Transverse colon (tissue), 4 donors: ENCODE results near the gene SLC5A9. TPM values are rescaled to one million over a fixed set of nuclear protein-coding genes. Genes with fewer than 3 reads are reported as not detected.

Experiments
- DNase-seq: peaks from one replicate; pipeline ENCODE4 v3.0.0-alpha.2; 2019
- H3K27ac ChIP-seq, 4 donors: fragments of 200-600 bp; sonication (generic); 2 replicates each; pipeline ENCODE4 v1.5.1; 2016 to 2018; ENCODE audit warnings: inconsistent platforms in 4 of 4
- H3K27me3 ChIP-seq: fragments of 200-600 bp; sonication (generic); 2 replicates; pipeline ENCODE4 v1.5.1; 2017; ENCODE audit warnings: inconsistent platforms
- H3K36me3 ChIP-seq, 4 donors: fragments of 200-600 bp; sonication (generic); 2 replicates each; pipeline ENCODE4 v1.5.1; 2017 to 2019; ENCODE audit warnings: inconsistent platforms in 4 of 4
- H3K4me1 ChIP-seq, 4 donors: fragments of 200-600 bp; sonication (generic); 2 replicates each; pipeline ENCODE4 v1.5.1; 2017 to 2020; ENCODE audit warnings: inconsistent platforms in 4 of 4
- H3K4me3 ChIP-seq, 4 donors: fragments of 200-600 bp; sonication (generic); 1 replicate in 1 of 4; 2 replicates in 3 of 4; pipeline versions ENCODE4 v1.5.1 to v1.6.1; 2017 to 2019; ENCODE audit warnings: inconsistent platforms in 4 of 4
- H3K9me3 ChIP-seq, 2 donors: fragments of 200-600 bp; sonication (generic); 2 replicates each; pipeline ENCODE4 v1.5.1; 2017 to 2019; ENCODE audit warnings: inconsistent platforms in 2 of 2
- CTCF ChIP-seq, 5 experiments: fragments of 200-600 bp in 3 of 5; fragments of 450-650 bp in 2 of 5; sonication (generic) in 3 of 5; IDR thresholded peaks; 1 replicate in 2 of 5; 2 replicates in 3 of 5; pipeline ENCODE4 v1.5.1; 2016 to 2017; ENCODE audit warnings: antibody characterized with exemption in 5 of 5, inconsistent platforms in 3 of 5, mild to moderate bottlenecking in 2 of 5, moderate library complexity in 1 of 5
- EP300 ChIP-seq: sonication (generic); formaldehyde crosslinking; IDR thresholded peaks from one replicate; pipeline ENCODE4 v1.6.1; 2017; ENCODE audit warnings: antibody characterized with exemption, low read depth
- POLR2A ChIP-seq: fragments of 450-650 bp; IDR thresholded peaks from one replicate; pipeline ENCODE4 v1.6.1; 2016; ENCODE audit warnings: antibody characterized with exemption, mild to moderate bottlenecking, moderate library complexity
- POLR2AphosphoS5 ChIP-seq, 3 donors: sonication (generic); formaldehyde crosslinking; IDR thresholded peaks; one replicate each; pipeline ENCODE4 v1.6.1; 2016; ENCODE audit warnings: antibody characterized with exemption in 3 of 3
- WGBS, 2 donors: methylation state at CpG; one replicate each; pipeline ENCODE4 v1.1.5; 2018; ENCODE audit warnings: low coverage in 1 of 2; 5-methylcytosine and 5-hydroxymethylcytosine counted together
- in situ Hi-C, 4 donors: fragments of 200-750 bp; cut with MboI; loops; one replicate each; pipeline versions ENCODE4 v1.15.0 to v1.15.1; 2017; ENCODE audit warnings: low sequenced_read_pairs in 3 of 4, low pct_ligation_motif_present in 1 of 4, low pct_unique_long_range_greater_than_20kb in 1 of 4
- intact Hi-C: fragments of 100-400 bp; cut with DNase I; formaldehyde crosslinking; loops from one replicate; pipeline ENCODE4 v1.15.1; 2023; ENCODE audit warnings: low total_unique reads
- total RNA-seq, 4 donors: library from RNA; depleted of rRNA; stranded (reverse); fragments of >200 nt; gene quantifications; one replicate each; pipeline ENCODE4 v1.1.0, GENCODE V29; 2016

SLC5A9 gene
- total RNA-seq, 4 donors from 2014 or later, result 2.2 to 15.2 (median 3.0) TPM; not detected in 1

- intact Hi-C loops (no loop called here), in situ Hi-C loops (no loop called here)
- TF ChIP-seq POLR2AphosphoS5 (IDR thresholded peaks at IDR 0.05), result no peak
- no peak for TF ChIP-seq CTCF (IDR thresholded peaks at IDR 0.05)
- no peak for TF ChIP-seq POLR2A
- TF ChIP-seq EP300, result no peak
- H3K4me3 ChIP-seq, result no peak overlapping the region
- no peaks in the 10 kb centered on the region for H3K36me3 ChIP-seq
- no peaks in the 10 kb centered on the region for H3K4me1 ChIP-seq
- no peaks in the 10 kb centered on the region for H3K9me3 ChIP-seq
- DNase-seq, result no peak
- H3K27me3 ChIP-seq, result no peaks in the 10 kb centered on the region
- H3K27ac ChIP-seq, result no peak overlapping the region
- 82 to 83% methylated on average over 2 of the region's 2 CpGs for WGBS, 2 donors
These were observed 40.1 kb upstream of the SLC5A9 start for GRCh38 chr1:48182439-48182838.

GRCh38 chr1:48186306-48186839 lies 36.1 kb upstream of the SLC5A9 start:
- no peak overlapping the region for H3K27ac ChIP-seq
- H3K9me3 ChIP-seq, result peaks cover 0 to 5% of the 10 kb centered on the region in 2 donors
- H3K4me1 ChIP-seq, result no peaks in the 10 kb centered on the region
- H3K4me3 ChIP-seq, result no peak overlapping the region
- no peaks in the 10 kb centered on the region for H3K36me3 ChIP-seq
- 42 to 50% methylated on average over 3 of the region's 3 CpGs for WGBS, 2 donors
- in situ Hi-C loops (no loop called here), intact Hi-C loops (no loop called here)
- no peak for DNase-seq
- no peak for TF ChIP-seq EP300
- no peak for TF ChIP-seq POLR2AphosphoS5 (IDR thresholded peaks at IDR 0.05)
- no peak for TF ChIP-seq CTCF (IDR thresholded peaks at IDR 0.05)
- TF ChIP-seq POLR2A, result no peak
- H3K27me3 ChIP-seq, result no peaks in the 10 kb centered on the region

- peaks cover 0 to 5% of the 10 kb centered on the region in 2 donors for H3K9me3 ChIP-seq
- no peaks in the 10 kb centered on the region for H3K36me3 ChIP-seq
- H3K27ac ChIP-seq, result no peak overlapping the region
- no peak for TF ChIP-seq POLR2AphosphoS5 (IDR thresholded peaks at IDR 0.05)
- no peak for DNase-seq
- intact Hi-C loops (no loop called here), in situ Hi-C loops (no loop called here)
- no peak overlapping the region for H3K4me3 ChIP-seq
- no peaks in the 10 kb centered on the region for H3K27me3 ChIP-seq
- H3K4me1 ChIP-seq, result no peaks in the 10 kb centered on the region
These were observed 34.5 kb upstream of the SLC5A9 start for GRCh38 chr1:48187969-48188563.

GRCh38 chr1:48190881-48191280 lies 31.6 kb upstream of the SLC5A9 start:
- TF ChIP-seq EP300, result no peak
- TF ChIP-seq POLR2A, result no peak
- TF ChIP-seq CTCF (IDR thresholded peaks at IDR 0.05), result no peak
- TF ChIP-seq POLR2AphosphoS5 (IDR thresholded peaks at IDR 0.05), result no peak

GRCh38 chr1:48194801-48195200 lies 27.7 kb upstream of the SLC5A9 start:
- DNase-seq, result no peak
- H3K4me1 ChIP-seq, result no peaks in the 10 kb centered on the region
- WGBS, 2 donors, result 54 to 66% methylated on average over 2 of the region's 2 CpGs
- TF ChIP-seq POLR2AphosphoS5 (IDR thresholded peaks at IDR 0.05) (no peak), POLR2A (no peak)
- in situ Hi-C loops, result no loop called here
- no peaks in the 10 kb centered on the region for H3K36me3 ChIP-seq
- no peaks in the 10 kb centered on the region for H3K27me3 ChIP-seq
- H3K27ac ChIP-seq, result no peak overlapping the region
- H3K4me3 ChIP-seq, result no peak overlapping the region
- intact Hi-C loops, result no loop called here
- H3K9me3 ChIP-seq, result no peaks in the 10 kb centered on the region

More at GRCh38 chr1:48190881-48191280, 31.6 kb upstream of the SLC5A9 start:
- Histone ChIP-seq H3K36me3 (no peaks in the 10 kb centered on the region), H3K27me3 (no peaks in the 10 kb centered on the region), H3K4me3 (no peak overlapping the region), H3K27ac (no peak overlapping the region), H3K9me3 (peaks cover 0 to 5% of the 10 kb centered on the region in 2 donors), H3K4me1 (no peaks in the 10 kb centered on the region)
- 20 to 52% methylated on average over 1 to 3 of the region's 3 CpGs for WGBS, 2 donors
- DNase-seq, result no peak
- in situ Hi-C loops (no loop called here), intact Hi-C loops (no loop called here)
